GM23338 (cell line): ENCODE measurements around the gene XRCC5. TPM values are rescaled to one million over a fixed set of nuclear protein-coding genes. Genes with fewer than 3 reads are reported as not detected.

ENCODE experiments used
- ATAC-seq: fragments of 200-7000 bp; cut with Tn5 transposase; 3 replicates; pipeline ENCODE4 v1.9.1; 2020
- DNase-seq: peaks from one replicate; pipeline ENCODE4 v3.0.0-alpha.2; 2015; ENCODE audit warnings: low spot score
- H2AFZ ChIP-seq: fragments of 200-600 bp; sonication (generic); 2 replicates; pipeline ENCODE4 v1.8.0; 2016; ENCODE audit warnings: antibody characterized with exemption, mild to moderate bottlenecking, moderate library complexity
- H3F3A ChIP-seq: fragments of 200-600 bp; sonication (generic); replicated peaks from 2 replicates; pipeline ENCODE4 v1.8.0; 2017; ENCODE audit warnings: antibody characterized with exemption, mixed run types, low read depth
- H3K27ac ChIP-seq: fragments of 200-600 bp; sonication (generic); 2 replicates; pipeline ENCODE4 v1.6.1; 2016; ENCODE audit warnings: low read depth
- H3K27me3 ChIP-seq: fragments of 200-600 bp; sonication (generic); 2 replicates; pipeline ENCODE4 v1.8.0; 2016; ENCODE audit warnings: mild to moderate bottlenecking, mixed run types, moderate library complexity; ENCODE audit not compliant: insufficient read depth
- H3K36me3 ChIP-seq: fragments of 200-600 bp; sonication (generic); 2 replicates; pipeline ENCODE4 v1.8.0; 2016; ENCODE audit warnings: mild to moderate bottlenecking; ENCODE audit not compliant: insufficient read depth
- H3K4me1 ChIP-seq: fragments of 200-600 bp; sonication (generic); 2 replicates; pipeline ENCODE4 v1.8.0; 2016; ENCODE audit warnings: mild to moderate bottlenecking, moderate library complexity; ENCODE audit not compliant: insufficient read depth
- H3K4me2 ChIP-seq: fragments of 200-600 bp; sonication (generic); 2 replicates; pipeline ENCODE4 v1.7.1; 2017; ENCODE audit warnings: mixed run types
- H3K4me3 ChIP-seq: fragments of 200-600 bp; sonication (generic); 2 replicates; pipeline ENCODE4 v1.6.1; 2016; ENCODE audit warnings: mixed run types
- H3K79me2 ChIP-seq: fragments of 200-600 bp; sonication (generic); replicated peaks from 2 replicates; pipeline ENCODE4 v1.8.0; 2017; ENCODE audit warnings: mild to moderate bottlenecking; ENCODE audit not compliant: insufficient read depth
- H3K9me2 ChIP-seq: fragments of 200-600 bp; sonication (generic); 2 replicates; pipeline ENCODE4 v1.8.0; 2017; ENCODE audit not compliant: insufficient read depth
- H4K20me1 ChIP-seq: fragments of 200-600 bp; sonication (generic); replicated peaks from 2 replicates; pipeline ENCODE4 v1.8.0; 2017; ENCODE audit warnings: mild to moderate bottlenecking; ENCODE audit not compliant: insufficient read depth
- H3K27ac Mint-ChIP-seq: 2 replicates; pipeline ENCODE4 v1.8.0; 2020; ENCODE audit warnings: inconsistent platforms, mild to moderate bottlenecking, moderate library complexity, mixed read lengths
- H3K27me3 Mint-ChIP-seq: 3 replicates; pipeline ENCODE4 v1.8.0; 2022; ENCODE audit warnings: low read depth, mild to moderate bottlenecking, moderate library complexity, mixed read lengths, inconsistent platforms; ENCODE audit not compliant: insufficient read depth, poor library complexity
- H3K36me3 Mint-ChIP-seq: 3 replicates; pipeline ENCODE4 v1.8.0; 2021; ENCODE audit warnings: low read depth, mild to moderate bottlenecking, inconsistent platforms, moderate library complexity, mixed read lengths
- H3K4me1 Mint-ChIP-seq: 3 replicates; pipeline ENCODE4 v1.8.0; 2020; ENCODE audit warnings: mild to moderate bottlenecking, inconsistent platforms, mixed read lengths
- H3K4me3 Mint-ChIP-seq: 3 replicates; pipeline ENCODE4 v1.8.0; 2021; ENCODE audit warnings: moderate library complexity, mild to moderate bottlenecking, inconsistent platforms, mixed read lengths
- H3K9me3 Mint-ChIP-seq: 3 replicates; pipeline ENCODE4 v1.8.0; 2020; ENCODE audit warnings: moderate library complexity, mild to moderate bottlenecking, inconsistent platforms, mixed read lengths
- CREB1 ChIP-seq: fragments of 250-450 bp; sonication (Bioruptor Pico); IDR thresholded peaks from 2 replicates; pipeline ENCODE4 v1.5.0; 2020; ENCODE audit warnings: low read depth, mild to moderate bottlenecking, moderate library complexity
- CTCF ChIP-seq, 2 experiments: fragments of 200-600 bp in 1 of 2; sonication (generic) in 1 of 2; conservative IDR thresholded peaks; 2 replicates each; pipeline versions ENCODE4 v1.5.1 to v1.6.1; 2016 to 2017; ENCODE audit warnings: antibody characterized with exemption in 2 of 2, low read depth in 2 of 2, mild to moderate bottlenecking in 2 of 2, moderate library complexity in 1 of 2
- ETS1 ChIP-seq: IDR thresholded peaks from 2 replicates; pipeline ENCODE4 v1.6.1; 2016; ENCODE audit warnings: antibody characterized with exemption
- EZH2 ChIP-seq: fragments of 200-600 bp; sonication (generic); IDR thresholded peaks from one replicate; pipeline ENCODE4 v1.8.0; 2017; ENCODE audit warnings: antibody characterized with exemption, mild to moderate bottlenecking, low read depth; ENCODE audit not compliant: unreplicated experiment
- EZH2phosphoT487 ChIP-seq: fragments of 200-600 bp; sonication (generic); IDR thresholded peaks from one replicate; pipeline ENCODE4 v1.8.1; 2018; ENCODE audit warnings: antibody characterized with exemption; ENCODE audit not compliant: unreplicated experiment
- JUNB ChIP-seq: IDR thresholded peaks from one replicate; pipeline ENCODE4 v1.6.1; 2016; ENCODE audit warnings: antibody characterized with exemption; ENCODE audit not compliant: unreplicated experiment
- NANOG ChIP-seq: IDR thresholded peaks from 2 replicates; pipeline ENCODE4 v1.6.1; 2016; ENCODE audit warnings: antibody characterized with exemption, borderline replicate concordance
- STAT1 ChIP-seq: IDR thresholded peaks from one replicate; pipeline ENCODE4 v1.6.1; 2016; ENCODE audit warnings: antibody characterized with exemption; ENCODE audit not compliant: unreplicated experiment
- ZNF114 ChIP-seq: fragments of 250-450 bp; sonication (Bioruptor Pico); IDR thresholded peaks from 2 replicates; pipeline ENCODE4 v1.5.0; 2020; ENCODE audit warnings: mild to moderate bottlenecking, moderate library complexity
- polyA plus RNA-seq: library from polyadenylated mRNA; unstranded; fragments of >200 nt; fragmentation: Nextera tagmentation; extraction: Ambion mirVana; gene quantifications from 2 replicates; pipeline ENCODE4 v1.2.1, GENCODE V29; 2016
- total RNA-seq: library from RNA; depleted of rRNA; stranded (reverse); fragments of >200 nt; shearing (Covaris generic); gene quantifications from 2 replicates; pipeline ENCODE4 v1.2.3, GENCODE V29; 2014
- TF ChIP-seq, protein P1 (sequence below): IDR thresholded peaks from one replicate; pipeline ENCODE4 v1.6.1; 2018; ENCODE audit warnings: antibody characterized with exemption; ENCODE audit not compliant: unreplicated experiment

Gene XRCC5
- total and polyA plus RNA-seq, 2 experiments from 2014 or later = 499 to 524 TPM

GRCh38 chr2:216183462-216183861 is 74.3 kb downstream of the XRCC5 start (continued):
- TF ChIP-seq ETS1 (no peak), EZH2 (no peak), STAT1 (no peak), ZNF114 (CRISPR knock-in tag) (no peak), EZH2phosphoT487 (no peak), JUNB (no peak), CREB1 (CRISPR knock-in tag) (no peak)
- TF ChIP-seq, protein P1, sequence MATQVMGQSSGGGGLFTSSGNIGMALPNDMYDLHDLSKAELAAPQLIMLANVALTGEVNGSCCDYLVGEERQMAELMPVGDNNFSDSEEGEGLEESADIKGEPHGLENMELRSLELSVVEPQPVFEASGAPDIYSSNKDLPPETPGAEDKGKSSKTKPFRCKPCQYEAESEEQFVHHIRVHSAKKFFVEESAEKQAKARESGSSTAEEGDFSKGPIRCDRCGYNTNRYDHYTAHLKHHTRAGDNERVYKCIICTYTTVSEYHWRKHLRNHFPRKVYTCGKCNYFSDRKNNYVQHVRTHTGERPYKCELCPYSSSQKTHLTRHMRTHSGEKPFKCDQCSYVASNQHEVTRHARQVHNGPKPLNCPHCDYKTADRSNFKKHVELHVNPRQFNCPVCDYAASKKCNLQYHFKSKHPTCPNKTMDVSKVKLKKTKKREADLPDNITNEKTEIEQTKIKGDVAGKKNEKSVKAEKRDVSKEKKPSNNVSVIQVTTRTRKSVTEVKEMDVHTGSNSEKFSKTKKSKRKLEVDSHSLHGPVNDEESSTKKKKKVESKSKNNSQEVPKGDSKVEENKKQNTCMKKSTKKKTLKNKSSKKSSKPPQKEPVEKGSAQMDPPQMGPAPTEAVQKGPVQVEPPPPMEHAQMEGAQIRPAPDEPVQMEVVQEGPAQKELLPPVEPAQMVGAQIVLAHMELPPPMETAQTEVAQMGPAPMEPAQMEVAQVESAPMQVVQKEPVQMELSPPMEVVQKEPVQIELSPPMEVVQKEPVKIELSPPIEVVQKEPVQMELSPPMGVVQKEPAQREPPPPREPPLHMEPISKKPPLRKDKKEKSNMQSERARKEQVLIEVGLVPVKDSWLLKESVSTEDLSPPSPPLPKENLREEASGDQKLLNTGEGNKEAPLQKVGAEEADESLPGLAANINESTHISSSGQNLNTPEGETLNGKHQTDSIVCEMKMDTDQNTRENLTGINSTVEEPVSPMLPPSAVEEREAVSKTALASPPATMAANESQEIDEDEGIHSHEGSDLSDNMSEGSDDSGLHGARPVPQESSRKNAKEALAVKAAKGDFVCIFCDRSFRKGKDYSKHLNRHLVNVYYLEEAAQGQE = no peak

DNA sequence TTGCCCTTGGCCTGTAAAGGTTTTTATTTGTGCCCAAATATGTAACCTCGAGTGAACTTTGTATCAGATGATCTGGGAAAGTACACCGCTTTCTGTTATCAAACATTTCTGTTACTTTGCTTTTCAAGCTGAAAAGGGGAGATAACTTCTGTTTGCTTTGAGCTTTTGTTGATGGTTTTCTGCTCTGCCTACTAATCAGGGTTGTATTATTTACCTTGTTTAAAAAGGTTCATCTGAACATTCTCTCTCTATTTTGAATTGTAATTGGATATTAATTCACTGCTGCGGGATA is 79.4 kb downstream of the XRCC5 start:
- Histone ChIP-seq H3K4me2 (no peak overlapping the region), H3K4me1 (peaks cover 21% of the 10 kb centered on the region), H2AFZ (no peak overlapping the region), H3K27me3 (no peaks in the 10 kb centered on the region), H3F3A (no peaks in the 10 kb centered on the region), H3K27ac (peak overlapping the region; percentile 81; the same call in 1 of the 2 replicates), H4K20me1 (peaks cover 35% of the 10 kb centered on the region), H3K4me3 (no peak overlapping the region), H3K9me2 (no peaks in the 10 kb centered on the region), H3K79me2 (peaks cover 73% of the 10 kb centered on the region), H3K36me3 (peaks cover 22% of the 10 kb centered on the region)
- H3K4me3 Mint-ChIP-seq = no peak overlapping the region
- DNase-seq = no peak
- peaks cover 47% of the 10 kb centered on the region for H3K4me1 Mint-ChIP-seq
- TF ChIP-seq STAT1 (no peak), CREB1 (CRISPR knock-in tag) (no peak), CTCF (conservative IDR thresholded peaks at IDR 0.05; ENCODE audit: low read depth in 2 of 2) (no peak), NANOG (no peak), EZH2phosphoT487 (no peak), JUNB (no peak)
- peaks cover 37% of the 10 kb centered on the region for H3K36me3 Mint-ChIP-seq
- H3K9me3 Mint-ChIP-seq = no peaks in the 10 kb centered on the region
- H3K27me3 Mint-ChIP-seq = peaks cover 3% of the 10 kb centered on the region
- ATAC-seq = no peak
- H3K27ac Mint-ChIP-seq = peak overlapping the region; percentile 67
